NK-92 (cell line): Measurements from ENCODE around the gene NLRC3.

Experiments
- DNase-seq: peaks from one replicate; lab custom pipeline; 2025; ENCODE audit not compliant: unreplicated experiment; lab: John Stamatoyannopoulos, UW

The NLRC3 gene

GRCh38 chr16:3599121-3599520 is 21.9 kb upstream of the NLRC3 start:
- DNase-seq: no peak

- no peak for DNase-seq
Measured at GRCh38 chr16:3598236-3598635, 21.0 kb upstream of the NLRC3 start.

- DNase-seq: no peak
Measured at GRCh38 chr16:3597676-3598075, 20.5 kb upstream of the NLRC3 start.

- no peak for DNase-seq
Measured at GRCh38 chr16:3597226-3597625, 20.0 kb upstream of the NLRC3 start.

GRCh38 chr16:3596101-3596861 is 19.1 kb upstream of the NLRC3 start:
- no peak for DNase-seq

GRCh38 chr16:3595521-3596021 is 18.4 kb upstream of the NLRC3 start:
- DNase-seq: no peak

- DNase-seq: no peak
Measured at GRCh38 chr16:3595110-3595486, 17.9 kb upstream of the NLRC3 start.

GRCh38 chr16:3594316-3595109 is 17.3 kb upstream of the NLRC3 start:
- DNase-seq: no peak

GRCh38 chr16:3592559-3592958 is 15.4 kb upstream of the NLRC3 start:
- DNase-seq: no peak

- no peak for DNase-seq
Measured at GRCh38 chr16:3591991-3592390, 14.8 kb upstream of the NLRC3 start.

GRCh38 chr16:3591436-3591803 is 14.2 kb upstream of the NLRC3 start:
- DNase-seq: no peak

- DNase-seq: no peak
Measured at GRCh38 chr16:3590736-3591435, 13.7 kb upstream of the NLRC3 start.

- DNase-seq: no peak
Measured at GRCh38 chr16:3589991-3590701, 12.9 kb upstream of the NLRC3 start.

- DNase-seq: no peak
Measured at GRCh38 chr16:3589441-3589921, 12.3 kb upstream of the NLRC3 start.

GRCh38 chr16:3589001-3589400 is 11.8 kb upstream of the NLRC3 start:
- no peak for DNase-seq

- DNase-seq: no peak
Measured at GRCh38 chr16:3587547-3588110, 10.4 kb upstream of the NLRC3 start.

GRCh38 chr16:3584412-3584811 is 7.2 kb upstream of the NLRC3 start:
- no peak for DNase-seq

- DNase-seq: no peak
Measured at GRCh38 chr16:3583303-3584038, 6.3 kb upstream of the NLRC3 start.

- DNase-seq: no peak
Measured at GRCh38 chr16:3582276-3583165, 5.3 kb upstream of the NLRC3 start.
